HG02759 (cell line): ENCODE results near the gene FGG.
"Not testable (repeated sequence)": the region's sequence is repeated elsewhere in the genome, so short reads cannot be mapped to it uniquely, and the experiment has no call there.

Experiments
- ATAC-seq: cut with Tn5 transposase; IDR thresholded peaks from one replicate; pipeline ENCODE4 v1.9.1; 2021; ENCODE audit warnings: mild to moderate bottlenecking, moderate library complexity; ENCODE audit not compliant: unreplicated experiment

The FGG gene

DNA sequence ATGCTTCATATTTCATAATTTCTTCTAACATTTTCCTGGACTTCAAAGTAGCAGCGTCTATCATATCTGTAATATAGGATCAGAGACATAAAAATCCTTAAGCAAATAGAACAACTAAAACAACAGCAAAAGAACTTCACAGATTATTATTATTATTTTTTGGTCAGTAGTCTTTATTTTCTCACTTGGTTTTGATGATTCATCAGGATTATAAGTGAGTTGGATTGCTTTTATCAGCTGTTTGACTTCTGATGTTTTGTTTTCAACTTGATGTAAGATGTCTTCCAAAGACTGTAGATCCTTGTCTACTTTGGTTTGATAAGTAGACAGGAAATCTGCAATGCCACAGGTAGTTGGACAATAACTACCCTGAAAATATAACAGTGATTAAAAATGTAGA is 623 bp downstream of the FGG start:
- ATAC-seq, result no peak

DNA sequence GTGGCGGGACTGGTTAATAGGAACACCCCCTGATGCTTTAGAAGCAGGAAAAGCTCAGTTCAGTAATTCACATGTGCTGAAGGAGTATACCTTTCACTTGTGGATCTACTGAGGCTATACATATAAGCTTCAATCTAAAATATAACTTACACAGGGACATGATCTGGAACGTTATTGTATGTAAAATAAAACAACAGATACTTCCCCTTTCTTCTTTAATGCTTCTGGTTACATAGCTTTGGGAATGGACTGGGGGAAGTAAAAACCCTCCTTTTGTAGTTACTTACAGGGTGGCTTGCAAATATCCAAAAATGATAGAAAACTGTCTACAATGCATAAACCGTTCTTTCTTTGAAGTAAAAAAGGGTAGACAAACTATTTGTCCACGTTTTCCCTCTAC is 1.9 kb downstream of the FGG start:
- ATAC-seq, result no peak

DNA sequence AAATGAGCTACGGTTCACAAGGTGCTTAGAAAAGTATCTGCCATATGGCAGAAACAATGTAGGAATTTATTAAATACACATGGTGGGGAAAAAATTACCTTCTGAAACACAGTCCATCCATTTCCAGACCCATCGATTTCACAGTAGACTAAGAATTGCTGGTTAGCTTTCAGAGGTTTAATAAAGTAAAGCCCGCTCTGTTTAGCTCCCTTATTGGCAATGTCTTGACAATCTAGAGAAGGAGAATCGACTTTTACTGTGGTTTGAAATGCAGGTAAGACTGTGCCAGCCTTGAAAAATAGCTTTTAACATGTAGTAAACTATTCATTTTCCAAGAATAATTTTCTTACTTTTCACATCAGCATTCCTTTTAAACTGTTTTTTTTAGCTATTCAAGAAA is 2.9 kb downstream of the FGG start:
- ATAC-seq, result no peak

DNA sequence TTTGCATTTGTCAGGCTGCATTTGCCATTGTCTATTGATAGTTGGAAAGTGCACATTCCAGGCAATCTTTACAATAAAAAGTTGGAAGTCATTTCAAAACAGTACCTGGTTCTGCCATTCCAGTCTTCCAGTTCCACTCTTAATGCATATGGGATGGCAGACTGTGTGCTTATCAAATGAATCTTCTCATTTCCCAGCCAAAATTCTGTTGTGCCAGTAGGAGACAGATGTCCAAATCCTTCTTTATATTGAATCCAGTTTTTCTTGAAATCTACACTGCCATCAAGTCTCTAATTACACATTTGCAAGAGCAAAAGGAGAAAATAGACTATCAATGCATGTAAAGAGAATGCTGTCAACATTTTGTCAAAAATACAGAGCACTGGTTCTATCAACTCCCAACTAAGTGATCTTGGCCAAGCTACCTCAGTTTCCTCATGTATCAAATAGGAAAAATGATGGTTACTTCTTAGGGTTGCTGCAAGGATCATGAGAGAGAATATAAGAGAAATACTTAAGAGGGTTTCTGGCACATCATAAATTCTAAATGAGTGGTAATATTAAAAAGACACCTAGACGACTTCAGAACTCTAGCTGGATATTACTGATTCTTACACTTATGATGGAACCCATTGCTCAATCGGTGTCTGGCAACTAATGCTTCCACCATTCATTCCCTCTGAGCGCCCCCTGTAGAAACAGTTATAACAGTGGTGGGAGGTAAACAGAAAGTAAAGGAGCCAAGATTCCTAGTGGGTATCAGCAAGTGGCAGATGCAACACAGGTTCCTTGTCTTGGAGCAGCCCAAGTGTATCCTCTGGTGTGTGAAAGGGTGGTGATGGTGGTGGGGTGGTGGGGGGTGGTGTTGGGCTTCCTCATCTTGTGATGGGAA is 3.8 kb downstream of the FGG start:
- ATAC-seq, result no peak

DNA sequence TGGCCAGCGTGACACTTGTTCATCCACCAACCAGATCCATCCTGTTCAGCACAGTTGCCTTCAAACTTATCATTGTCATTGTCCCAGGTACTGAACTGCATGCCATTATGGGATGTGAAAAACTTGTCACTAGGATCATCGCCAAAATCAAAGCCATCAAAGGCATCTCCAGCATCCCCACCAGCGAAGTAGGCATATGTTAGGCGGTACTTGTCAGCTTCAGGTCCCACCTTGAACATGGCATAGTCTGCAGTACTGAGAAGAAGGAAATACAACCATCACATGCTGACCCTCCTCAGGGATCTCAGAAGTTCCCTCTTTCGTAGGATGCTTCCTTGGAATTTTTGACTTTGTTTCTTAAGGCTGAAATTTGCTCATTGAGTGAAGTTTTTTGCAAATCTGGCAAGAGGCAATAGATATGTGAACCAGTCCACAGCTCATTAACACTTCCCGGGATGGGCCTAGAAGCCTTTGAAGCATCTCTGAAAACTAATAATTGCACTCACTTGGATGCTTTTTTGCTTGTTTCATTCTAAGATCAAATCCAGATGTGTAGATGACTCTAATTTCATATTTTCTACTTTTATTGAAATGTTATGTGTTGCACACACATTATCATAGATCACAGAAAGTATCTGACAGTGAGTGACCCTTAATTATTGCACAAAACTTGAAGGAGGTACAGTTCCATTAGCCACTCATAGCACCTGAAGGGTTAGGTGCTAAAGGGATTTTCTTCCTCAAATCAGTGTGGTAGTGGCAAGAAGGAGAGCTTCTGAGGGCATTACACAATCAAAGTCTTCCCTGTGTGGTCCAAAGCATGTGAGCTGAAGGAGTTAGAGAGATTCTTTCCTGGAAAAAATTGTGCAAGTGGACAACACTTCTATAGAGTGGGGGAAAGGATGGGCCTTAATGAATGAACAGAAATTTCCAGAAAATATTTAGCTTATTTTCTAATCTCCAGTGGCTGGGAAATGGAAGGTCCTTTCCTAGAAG is 5.4 kb downstream of the FGG start:
- no peak for ATAC-seq

DNA sequence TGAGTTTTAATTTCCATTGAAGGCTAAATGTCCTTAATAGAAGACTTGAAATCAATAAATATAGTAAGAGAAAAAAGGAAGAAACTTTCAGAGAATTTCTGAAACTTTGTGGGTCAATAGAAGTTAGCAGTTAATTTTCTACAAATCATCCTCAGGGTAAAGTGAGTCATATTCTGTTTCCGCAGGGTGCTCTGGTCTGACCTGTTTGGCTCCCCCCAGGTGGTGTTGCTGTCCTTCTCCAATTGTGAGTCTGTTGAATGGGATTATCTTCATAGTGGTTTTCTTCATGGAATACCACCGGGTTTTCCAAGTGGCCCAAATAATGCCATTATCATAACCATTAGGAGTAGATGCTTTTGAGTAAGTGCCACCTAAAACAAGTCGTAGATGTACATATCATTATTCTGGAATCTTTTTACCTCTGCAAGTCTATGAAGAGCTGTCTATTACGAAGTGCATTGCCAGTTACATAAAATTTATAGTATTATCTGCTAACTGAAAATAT is 7.7 kb downstream of the FGG start:
- no peak for ATAC-seq

DNA sequence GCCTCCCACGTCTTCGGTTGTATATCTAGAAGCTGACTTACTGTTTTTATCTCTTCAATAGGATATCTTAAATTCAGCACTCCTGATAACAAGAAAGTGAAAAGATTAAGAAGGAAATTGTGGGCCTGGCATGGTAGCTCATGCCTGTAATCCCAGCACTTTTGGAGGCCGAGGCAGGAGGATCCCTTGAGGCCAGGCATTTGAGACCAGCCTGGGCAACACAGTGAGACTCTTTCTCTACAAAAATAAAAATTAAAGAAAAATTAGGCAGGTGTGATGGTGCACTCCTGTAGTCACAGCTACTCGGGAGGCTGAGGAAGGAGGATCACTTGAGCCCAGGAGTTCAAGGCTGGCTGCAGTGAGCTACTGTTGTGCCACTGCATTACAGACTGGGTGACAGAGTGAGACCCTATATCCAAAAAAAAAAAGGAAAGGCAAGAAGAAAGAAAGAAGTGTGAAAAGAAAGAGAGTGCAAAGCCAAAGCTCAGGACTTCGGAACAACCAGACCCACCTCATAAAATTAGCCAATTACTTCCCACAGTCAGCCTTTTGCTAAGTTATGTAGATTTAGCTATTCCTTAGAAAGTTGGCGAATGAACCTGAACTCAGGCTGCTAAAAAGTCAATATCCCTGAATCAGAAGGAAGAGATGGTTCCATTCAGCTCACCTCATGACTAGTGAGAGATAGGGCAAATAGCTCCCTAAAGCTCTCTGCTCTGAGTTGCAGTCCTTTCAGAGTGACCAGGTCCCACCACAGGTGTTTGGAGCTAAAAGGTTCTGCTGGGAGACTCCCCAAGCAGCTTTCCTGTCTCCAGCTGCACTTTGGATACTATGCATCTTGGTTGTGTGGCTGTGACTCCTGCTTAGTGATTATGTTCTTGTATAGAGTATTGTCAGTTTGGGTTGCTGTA is 9.2 kb downstream of the FGG start:
- ATAC-seq, result no peak

DNA sequence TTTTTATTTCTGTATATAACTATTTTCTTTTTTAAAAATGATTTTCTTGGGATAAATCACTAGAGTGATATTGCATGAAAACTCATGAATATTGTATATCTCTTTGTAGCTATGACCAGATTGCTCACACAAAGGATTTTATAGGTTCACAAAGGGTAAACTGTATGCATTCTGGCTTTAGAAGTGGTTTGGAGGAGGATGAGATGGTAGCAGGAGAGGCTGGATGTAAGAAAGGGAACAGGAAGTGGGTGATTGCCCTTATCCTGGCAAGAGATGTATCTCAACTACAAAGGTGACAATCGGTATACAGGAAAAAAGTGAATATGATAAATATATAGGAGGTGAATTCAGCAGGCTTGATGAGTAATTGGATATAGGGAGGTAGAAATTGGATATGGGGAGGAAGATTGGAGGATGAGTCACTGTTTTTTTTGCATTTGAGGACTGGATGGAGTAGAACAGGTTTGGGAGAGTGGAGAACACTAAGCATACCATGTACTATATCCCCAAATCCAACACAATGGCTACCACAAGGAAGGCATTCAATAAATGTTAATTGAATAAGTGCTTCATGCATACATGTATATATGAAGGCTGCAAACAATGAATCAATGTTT is 9.9 kb downstream of the FGG start:
- ATAC-seq, result no peak

DNA sequence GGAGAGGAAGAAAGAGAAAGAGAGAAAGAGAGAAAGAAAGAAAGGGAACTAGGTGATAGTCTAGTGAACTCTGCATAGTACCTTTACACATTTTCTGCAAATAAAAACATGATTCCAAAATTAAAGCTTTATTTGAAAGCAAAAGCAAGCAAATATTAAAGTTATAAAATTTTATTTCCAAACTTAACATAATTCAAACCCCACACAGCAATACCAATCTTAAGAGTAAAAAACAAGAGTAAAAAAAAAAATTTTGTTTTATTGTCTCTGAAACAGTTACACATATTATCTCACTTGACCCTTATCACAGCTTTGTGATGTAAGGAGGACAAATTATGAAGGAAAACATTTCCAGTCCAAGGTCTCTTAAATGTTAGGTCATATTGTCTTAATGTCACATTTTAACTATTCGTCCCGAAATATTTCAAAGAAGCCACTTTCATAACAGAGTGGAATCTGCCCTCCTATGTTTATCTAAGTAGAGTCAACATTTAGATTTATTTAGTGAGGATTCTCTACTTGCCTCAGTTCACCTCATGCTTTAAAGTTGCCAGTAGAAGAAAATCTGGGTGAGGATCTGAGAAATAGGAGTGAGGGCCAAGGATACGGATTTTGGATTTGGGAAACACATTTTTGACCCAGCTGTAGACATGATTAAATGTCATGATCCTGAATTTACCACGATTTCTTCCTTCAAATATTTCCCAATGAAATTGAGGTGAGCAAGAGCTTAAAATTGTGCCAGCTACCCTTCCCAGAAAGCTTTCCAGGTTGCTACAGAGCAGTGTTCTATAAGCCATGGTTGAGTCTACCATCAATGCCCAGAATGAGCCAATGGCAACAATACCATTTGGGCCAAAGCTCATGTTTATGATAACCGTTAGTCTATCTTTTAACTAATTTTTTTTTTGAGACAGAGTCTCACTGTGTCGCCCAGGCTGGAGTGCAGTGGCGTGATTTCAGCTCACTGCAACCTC is 14.4 kb downstream of the FGG start:
- ATAC-seq, result no peak

DNA sequence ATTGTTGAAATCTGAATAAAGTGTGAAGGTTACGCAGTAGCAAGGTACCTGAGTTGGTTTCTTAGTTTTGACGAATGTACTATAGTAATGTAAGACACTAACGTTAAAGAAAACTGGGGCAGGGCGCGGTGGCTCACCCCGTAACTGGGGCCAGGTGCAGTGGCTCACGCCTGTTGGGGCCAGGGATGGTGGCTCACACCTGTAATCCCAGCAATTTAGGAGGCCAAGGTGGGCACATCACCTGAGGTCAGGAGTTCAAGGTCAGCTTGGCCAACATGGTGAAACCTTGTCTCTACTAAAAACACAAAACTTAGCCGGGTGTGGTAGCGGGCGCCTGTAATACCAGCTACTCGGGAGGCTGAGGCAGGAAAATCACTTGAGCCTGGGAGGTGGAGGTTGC is 15.2 kb downstream of the FGG start:
- not testable (repeated sequence) for ATAC-seq

DNA sequence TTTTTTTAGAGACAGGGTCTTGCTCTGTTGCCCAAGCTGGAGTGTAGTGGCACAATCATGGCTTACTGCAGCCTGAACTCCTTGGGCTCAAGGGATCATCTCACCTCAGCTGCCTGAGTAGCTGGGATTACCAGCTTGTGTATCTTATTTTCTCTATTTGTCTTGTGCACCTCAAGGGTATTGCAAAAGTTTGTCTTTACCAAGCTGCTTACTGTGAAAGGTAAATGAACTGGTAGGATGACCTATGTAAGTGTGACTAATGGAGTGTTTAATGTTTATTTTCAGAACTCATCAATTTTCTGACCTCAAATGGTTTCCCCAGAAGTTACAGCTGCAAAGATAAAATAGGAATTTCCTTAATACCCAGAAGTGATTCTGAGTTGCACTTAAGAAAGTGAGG is 16.6 kb downstream of the FGG start:
- ATAC-seq, result no peak

DNA sequence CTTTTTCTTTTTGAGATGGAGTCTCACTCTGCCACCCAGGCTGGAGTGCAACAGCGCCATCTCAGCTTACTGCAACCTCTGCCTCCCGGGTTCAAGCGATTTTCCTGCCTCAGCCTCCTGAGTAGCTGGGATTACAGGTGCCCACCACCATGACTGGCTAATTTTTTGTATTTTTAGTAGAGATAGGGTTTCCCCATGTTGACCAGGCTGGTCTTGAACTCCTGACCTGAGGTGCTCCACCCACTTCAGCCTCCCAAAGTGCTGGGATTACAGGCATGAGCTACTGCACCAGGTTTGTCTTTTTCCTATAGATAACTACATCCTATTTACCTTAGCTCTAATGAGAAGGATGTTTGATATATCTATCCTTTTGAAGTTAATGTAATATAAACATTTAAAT is 18.1 kb downstream of the FGG start:
- ATAC-seq, result not testable (repeated sequence)

DNA sequence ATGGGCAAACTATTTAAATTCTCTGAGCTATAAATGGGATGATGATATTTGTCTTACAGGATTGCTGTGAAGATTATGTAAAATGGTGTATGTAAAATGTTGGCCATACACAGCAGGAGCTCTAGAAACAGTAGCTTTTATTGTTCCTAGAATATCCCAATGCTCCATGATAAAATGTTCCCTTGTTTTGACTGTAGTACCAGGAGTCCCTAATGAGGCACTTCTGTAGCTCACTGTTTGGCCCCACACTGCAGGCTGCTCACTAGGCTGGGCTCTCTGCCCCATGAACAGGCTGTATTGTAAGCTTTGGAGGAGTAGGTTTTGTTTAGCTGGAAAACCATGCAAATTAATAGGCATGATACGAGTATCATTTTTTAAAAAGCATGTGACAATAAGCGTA is 18.6 kb downstream of the FGG start:
- no peak for ATAC-seq

DNA sequence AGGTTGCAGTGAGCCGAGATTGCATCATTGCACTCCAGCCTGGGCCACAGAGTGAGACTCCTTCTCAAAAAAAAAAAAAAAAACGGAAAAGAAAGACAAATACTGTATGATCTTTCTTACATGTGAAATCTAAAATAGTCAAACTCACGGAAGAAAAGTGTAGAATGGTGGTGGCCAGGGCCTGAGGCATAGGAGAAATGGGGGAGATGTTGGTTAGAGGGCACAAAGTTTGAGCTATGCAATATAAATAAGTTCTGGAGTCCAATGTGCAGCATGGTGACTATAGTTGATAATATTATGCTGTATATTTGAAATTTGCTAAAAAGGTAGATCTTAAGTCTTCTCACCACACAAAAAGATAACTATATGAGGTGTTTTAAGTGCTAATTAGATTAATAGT is 20.6 kb downstream of the FGG start:
- ATAC-seq, result no peak

DNA sequence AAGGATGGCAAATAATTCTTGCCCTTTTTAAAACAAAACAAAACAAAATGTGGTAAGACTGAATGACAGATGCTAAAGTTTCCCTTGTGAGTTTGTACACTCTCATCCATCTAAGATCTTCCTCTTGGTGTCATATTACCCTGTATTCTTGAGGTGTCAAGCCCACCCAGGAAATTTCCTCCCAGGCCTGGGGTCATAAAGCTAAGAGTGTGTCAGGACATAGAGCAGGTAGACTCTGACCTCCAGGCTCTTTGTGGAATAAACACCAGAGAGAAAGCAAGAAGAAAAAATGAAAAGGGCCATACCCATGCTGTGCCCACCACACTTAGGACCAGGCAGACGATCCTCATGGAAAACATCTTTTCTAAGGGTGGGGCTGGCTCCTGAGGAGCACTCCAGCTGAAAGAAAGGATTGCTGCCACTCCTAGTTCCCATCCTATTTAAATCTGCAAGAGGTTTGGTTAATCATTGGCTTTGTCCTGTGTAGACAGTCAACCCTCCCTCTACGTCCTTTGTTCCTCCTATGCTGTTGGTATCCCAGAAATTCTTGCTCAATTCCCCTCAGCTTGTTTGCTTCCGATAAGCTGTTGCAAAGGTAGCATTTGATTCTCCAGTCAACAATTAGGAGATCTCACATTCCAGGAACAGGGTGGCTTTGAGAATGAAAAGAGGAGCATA is 22.0 kb downstream of the FGG start, which contains the start of gene FGA:
FGA (minus strand) TSS at position 414 of the 678 bp plus-strand sequence; CDS start at position 359, 55 bp downstream.
- no peak for ATAC-seq

DNA sequence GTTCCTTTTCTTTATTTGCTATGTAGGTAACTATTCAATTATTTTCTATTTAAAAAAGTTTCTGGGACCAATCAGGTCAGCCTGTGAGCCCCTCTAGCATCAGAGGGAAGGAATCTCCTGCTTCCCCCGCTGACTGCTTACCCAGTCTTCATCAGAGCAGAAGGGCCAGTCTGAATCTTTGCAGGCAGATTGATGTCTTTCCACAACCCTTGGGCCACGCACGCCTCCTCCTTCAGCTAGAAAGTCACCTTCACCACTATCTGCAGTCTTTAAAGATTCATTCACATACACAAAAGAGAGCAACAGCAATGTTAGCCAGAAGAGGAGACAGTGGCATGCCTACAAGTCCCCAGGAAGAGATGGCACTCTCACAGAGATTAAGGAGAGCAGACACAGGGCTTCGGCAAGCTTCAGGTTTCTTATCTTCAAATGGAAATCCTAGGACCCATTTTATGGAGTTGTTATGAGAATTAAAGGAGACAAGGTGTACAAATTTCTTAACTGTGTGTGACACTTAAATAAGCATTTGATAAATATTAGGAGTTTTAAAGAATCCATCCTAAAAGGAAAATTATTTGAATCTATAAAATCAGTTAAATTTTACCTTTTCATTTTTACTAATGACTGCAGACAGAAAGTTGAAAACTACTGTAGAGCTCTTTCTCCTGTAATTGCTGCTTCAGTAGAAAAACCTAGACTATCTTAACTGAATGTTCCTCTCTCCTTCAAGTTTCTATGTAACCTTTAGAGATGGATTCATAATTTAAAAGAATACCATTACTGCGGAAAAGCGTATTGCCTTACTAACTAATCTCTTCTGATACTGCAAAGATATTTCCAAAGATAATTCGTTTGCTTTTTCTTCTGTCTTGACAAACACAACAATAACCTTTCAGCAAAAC is 22.9 kb downstream of the FGG start:
- ATAC-seq, result no peak

DNA sequence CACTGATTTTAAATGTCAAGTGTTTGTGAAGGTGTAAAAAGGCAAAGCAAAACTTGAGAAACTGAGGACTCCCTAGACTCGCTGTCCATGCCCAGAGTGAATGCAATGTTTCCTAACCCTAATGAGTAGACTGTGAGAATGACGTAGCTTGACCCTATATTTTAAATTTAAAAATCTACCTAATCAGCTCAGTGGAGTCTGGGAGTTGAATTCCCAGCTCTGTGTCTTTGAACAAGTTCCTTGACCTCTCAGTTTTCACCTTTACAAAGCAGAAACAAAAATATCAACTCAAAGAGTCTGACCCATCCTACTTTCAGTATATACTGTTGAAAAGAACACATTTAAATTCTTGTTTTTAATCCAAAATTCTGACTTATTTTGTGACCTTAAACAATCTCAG is 24.3 kb downstream of the FGG start:
- ATAC-seq, result no peak
